Measurements from ENCODE around the gene TMEM38B. TPM values are rescaled to one million over a fixed set of nuclear protein-coding genes. Genes with fewer than 3 reads are reported as not detected.

Gene TMEM38B
- total RNA-seq, 3 donors from 2014 or later (not counting 1 experiment from before 2014, with no cell fraction given): 5.7 to 8.0 (median 8.0) TPM

DNA sequence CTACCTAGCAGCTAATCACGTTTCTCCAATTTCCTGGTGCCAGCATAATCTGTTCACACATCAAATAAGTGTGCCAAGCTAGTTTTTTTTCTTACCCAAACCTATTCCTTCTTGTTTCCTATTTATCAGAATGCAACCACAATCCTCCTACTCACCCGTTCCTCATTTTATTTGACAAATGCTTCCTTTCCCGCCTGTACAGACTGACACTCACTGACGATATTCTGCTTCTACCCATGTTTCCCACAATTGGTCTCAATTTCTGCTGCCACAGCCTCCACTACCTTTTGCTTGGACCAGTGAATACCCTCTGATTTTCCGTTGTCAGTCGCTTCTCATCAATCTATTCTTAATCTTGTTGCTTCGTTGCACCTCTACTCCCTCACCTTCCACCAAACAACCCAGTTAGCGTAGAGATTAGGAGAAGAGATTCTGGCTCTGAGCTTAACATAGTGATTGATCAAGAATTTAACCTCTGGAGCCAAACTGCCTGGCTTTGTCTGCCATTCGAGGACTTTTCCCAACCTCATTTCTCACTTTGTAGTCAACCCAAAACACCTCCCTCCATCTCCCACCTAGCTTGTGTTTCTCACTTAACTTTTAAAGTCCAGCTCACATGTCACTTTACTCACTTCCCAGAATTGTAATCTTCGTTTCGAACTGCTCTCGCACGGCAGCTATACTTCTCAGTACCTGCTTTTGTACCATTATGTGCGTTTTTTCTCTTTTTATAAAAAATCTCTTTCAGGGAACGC, 729 bp upstream of the TMEM38B start:
- Histone ChIP-seq H3K27me3 (ENCODE audit: control insufficient read depth, insufficient read depth, low read length) (peaks cover 18% of the 10 kb centered on the region), H3K9me3 (ENCODE audit: control insufficient read depth, insufficient read depth, low read length) (no peaks in the 10 kb centered on the region), H3K4me1 (ENCODE audit: control insufficient read depth, insufficient read depth, low read length) (peaks cover 7% of the 10 kb centered on the region), H3K27ac (ENCODE audit: low read length) (no peak overlapping the region), H3K4me3 (ENCODE audit: low read length) (peak overlapping the region; percentile 73), H3K36me3 (ENCODE audit: control insufficient read depth, insufficient read depth, low read length) (no peaks in the 10 kb centered on the region)
- Mint-ChIP-seq H3K4me3 (peak overlapping the region; percentile 83), H3K27ac (peak overlapping the region in 1 of 2 donors; percentile 84), H3K9me3 (no peaks in the 10 kb centered on the region), H3K36me3 (no peaks in the 10 kb centered on the region), H3K4me1 (peaks cover 18 to 19% of the 10 kb centered on the region in 2 donors), H3K27me3 (ENCODE audit: low read depth in 2 of 2) (peaks cover 24 to 27% of the 10 kb centered on the region in 2 donors)
- WGBS (ENCODE audit: insufficient coverage): under 1% methylated on average over 12 of the region's 15 CpGs
- TF ChIP-seq, protein P1, sequence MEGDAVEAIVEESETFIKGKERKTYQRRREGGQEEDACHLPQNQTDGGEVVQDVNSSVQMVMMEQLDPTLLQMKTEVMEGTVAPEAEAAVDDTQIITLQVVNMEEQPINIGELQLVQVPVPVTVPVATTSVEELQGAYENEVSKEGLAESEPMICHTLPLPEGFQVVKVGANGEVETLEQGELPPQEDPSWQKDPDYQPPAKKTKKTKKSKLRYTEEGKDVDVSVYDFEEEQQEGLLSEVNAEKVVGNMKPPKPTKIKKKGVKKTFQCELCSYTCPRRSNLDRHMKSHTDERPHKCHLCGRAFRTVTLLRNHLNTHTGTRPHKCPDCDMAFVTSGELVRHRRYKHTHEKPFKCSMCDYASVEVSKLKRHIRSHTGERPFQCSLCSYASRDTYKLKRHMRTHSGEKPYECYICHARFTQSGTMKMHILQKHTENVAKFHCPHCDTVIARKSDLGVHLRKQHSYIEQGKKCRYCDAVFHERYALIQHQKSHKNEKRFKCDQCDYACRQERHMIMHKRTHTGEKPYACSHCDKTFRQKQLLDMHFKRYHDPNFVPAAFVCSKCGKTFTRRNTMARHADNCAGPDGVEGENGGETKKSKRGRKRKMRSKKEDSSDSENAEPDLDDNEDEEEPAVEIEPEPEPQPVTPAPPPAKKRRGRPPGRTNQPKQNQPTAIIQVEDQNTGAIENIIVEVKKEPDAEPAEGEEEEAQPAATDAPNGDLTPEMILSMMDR (IDR thresholded peaks at IDR 0.05): no peak
- intact Hi-C loops (cut with micrococcal nuclease): loop anchor here (5.0 to 10.0 kb wide), 2 partner anchors 246 to 699 kb away; partner anchors contain the start of gene FSD1L
- ATAC-seq (no peak), DNase-seq (peak in 1 of 2 donors; percentile 38)

DNA sequence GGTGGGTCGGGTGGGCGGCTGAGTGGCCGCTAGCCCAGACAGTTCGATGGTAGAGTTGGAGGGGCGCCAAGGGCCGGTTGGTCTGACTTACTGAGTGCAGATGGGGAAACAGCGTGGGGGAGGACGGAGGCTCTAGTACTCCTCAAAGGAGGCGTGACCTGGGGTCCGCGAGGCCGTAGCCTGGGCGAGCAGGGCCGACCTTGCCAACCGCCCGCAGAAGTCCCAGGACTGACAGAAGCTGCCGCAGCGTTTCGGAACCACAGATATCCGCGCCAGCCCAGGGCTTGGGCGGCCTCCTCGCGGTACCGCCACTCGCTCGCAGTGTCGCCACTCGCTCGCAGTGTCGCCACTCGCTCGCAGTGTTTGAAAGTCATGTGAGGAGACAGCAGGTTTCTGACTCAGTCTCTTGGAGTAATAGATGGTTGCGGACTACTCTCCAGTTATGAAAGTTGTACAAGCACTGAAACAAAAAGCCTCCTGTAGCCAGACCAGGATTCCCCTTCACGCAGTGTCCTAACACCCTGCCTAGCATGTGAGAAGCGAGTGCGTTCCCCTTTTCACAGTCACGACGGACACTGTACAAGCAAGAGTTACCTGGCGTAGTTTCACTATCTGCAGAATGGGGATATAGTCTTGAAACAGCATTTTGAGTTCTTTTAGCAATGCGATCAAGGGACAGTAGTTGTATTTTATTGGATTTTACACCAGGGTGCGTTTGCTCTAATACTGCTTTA, 674 bp downstream of the TMEM38B start:
- Mint-ChIP-seq H3K4me1 (peaks cover 18 to 19% of the 10 kb centered on the region in 2 donors), H3K27ac (peak overlapping the region; percentile 27 to 84), H3K36me3 (no peaks in the 10 kb centered on the region), H3K9me3 (no peaks in the 10 kb centered on the region), H3K27me3 (ENCODE audit: low read depth in 2 of 2) (peaks cover 18 to 19% of the 10 kb centered on the region in 2 donors), H3K4me3 (peak overlapping the region; percentile 83)
- Histone ChIP-seq H3K4me3 (ENCODE audit: low read length) (peak overlapping the region; percentile 73), H3K36me3 (ENCODE audit: control insufficient read depth, insufficient read depth, low read length) (no peaks in the 10 kb centered on the region), H3K27me3 (ENCODE audit: control insufficient read depth, insufficient read depth, low read length) (peaks cover 18% of the 10 kb centered on the region), H3K9me3 (ENCODE audit: control insufficient read depth, insufficient read depth, low read length) (no peaks in the 10 kb centered on the region), H3K27ac (ENCODE audit: low read length) (peak overlapping the region; percentile 50), H3K4me1 (ENCODE audit: control insufficient read depth, insufficient read depth, low read length) (peaks cover 7% of the 10 kb centered on the region)
- DNase-seq: peak; percentile 55 to 69
- WGBS (ENCODE audit: insufficient coverage): under 1% methylated on average over 42 of the region's 42 CpGs
- TF ChIP-seq, protein P1 (IDR thresholded peaks at IDR 0.05): no peak
- peak; percentile 64 to 78 (median 65) for ATAC-seq
- intact Hi-C loops (cut with micrococcal nuclease): loop anchor here (5.0 to 10.0 kb wide), 2 partner anchors 248 to 700 kb away; partner anchors contain the start of gene FSD1L

DNA sequence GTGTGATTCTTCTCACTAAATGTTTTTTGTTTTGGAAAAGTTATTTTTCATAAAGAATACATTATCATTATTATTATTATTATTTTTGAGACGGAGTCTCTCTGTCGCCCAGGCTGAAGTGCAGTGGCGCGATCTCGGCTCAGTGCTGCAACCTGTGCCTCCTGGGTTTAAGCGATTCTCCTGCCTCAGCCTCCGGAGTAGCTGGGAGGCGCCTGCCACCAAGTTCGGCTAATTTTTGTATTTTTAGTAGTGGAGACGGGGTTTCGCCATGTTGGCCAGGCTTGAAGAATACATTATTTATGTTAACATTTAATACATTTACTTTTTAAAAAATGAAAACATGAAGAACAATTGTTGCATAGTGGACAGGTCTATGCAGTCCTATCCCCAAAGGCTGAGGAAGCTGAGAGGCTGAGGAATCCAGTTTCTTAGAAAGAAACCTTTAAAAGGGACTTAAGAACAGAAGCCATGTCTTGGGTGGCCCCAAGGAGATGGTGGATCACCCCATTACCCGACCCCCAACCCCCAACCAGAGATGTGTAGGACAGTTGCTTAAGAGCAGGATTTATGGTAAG, 2.0 kb downstream of the TMEM38B start:
- intact Hi-C loops (cut with micrococcal nuclease): loop anchor here (10.0 kb wide), 1 partner anchor 702 kb away; no protein-coding TSS in a partner anchor
- Mint-ChIP-seq H3K36me3 (no peaks in the 10 kb centered on the region), H3K4me3 (peak overlapping the region; percentile 83), H3K27ac (no peak overlapping the region), H3K4me1 (peaks cover 18 to 19% of the 10 kb centered on the region in 2 donors), H3K9me3 (no peaks in the 10 kb centered on the region), H3K27me3 (ENCODE audit: low read depth in 2 of 2) (peaks cover 7 to 13% of the 10 kb centered on the region in 2 donors)
- Histone ChIP-seq H3K4me3 (ENCODE audit: low read length) (no peak overlapping the region), H3K27ac (ENCODE audit: low read length) (no peak overlapping the region), H3K9me3 (ENCODE audit: control insufficient read depth, insufficient read depth, low read length) (no peaks in the 10 kb centered on the region), H3K4me1 (ENCODE audit: control insufficient read depth, insufficient read depth, low read length) (peaks cover 7% of the 10 kb centered on the region), H3K27me3 (ENCODE audit: control insufficient read depth, insufficient read depth, low read length) (peaks cover 16% of the 10 kb centered on the region), H3K36me3 (ENCODE audit: control insufficient read depth, insufficient read depth, low read length) (no peaks in the 10 kb centered on the region)
- 98% methylated on average over 9 of the region's 12 CpGs for WGBS (ENCODE audit: insufficient coverage)
- TF ChIP-seq, protein P1 (IDR thresholded peaks at IDR 0.05): no peak
- ATAC-seq (no peak), DNase-seq (no peak)

Data from natural killer cell (primary cell).